NCI-H524 (cell line): ENCODE measurements around the gene TCOF1.
"Not testable (repeated sequence)": the region's sequence is repeated elsewhere in the genome, so short reads cannot be mapped to it uniquely, and the experiment has no call there.

Source experiments
- DNase-seq, 2 experiments: peaks; one replicate each; lab custom pipeline; 2025; lab: John Stamatoyannopoulos, UW

The TCOF1 gene

DNA sequence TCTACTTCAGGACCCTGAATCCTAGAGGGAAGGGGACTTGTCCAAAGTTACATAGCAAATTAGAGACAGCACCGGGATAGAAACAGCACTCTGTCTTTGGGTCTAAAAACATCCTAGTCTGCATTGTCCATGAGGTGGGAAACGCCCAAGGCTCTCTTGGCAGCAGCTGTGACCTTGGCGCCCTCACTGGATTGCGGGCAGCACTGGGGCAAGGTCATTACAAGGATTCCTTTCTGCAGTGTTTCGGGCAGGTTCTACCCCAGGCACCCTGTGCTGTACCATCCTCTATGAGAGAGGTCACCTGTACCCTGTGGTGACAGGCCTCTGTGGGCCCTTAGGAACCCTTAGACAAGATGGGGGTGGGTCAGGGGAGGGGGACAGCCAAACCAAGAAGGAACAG is 46.6 kb downstream of the TCOF1 start:
- DNase-seq = no peak

DNA sequence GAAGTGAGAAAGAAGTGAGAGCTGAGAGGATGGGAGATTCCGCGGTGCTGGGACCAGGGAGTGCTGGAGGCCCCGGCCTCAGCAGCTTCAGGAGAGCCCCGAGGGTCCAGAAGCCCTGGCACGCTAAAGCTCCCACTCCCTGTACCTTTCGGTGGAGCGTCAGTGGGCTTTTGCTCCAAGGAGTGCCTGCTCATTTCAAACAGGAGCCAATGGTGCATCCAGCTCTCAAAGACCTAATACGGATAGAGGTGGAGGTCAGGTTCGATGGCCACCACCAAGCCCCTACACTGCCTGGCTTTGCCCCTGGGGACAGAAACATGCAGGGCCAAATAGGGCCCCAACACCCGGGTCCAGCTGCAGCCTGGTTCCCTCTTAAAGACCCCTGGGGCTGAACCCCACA is 47.0 kb downstream of the TCOF1 start:
- DNase-seq = no peak

DNA sequence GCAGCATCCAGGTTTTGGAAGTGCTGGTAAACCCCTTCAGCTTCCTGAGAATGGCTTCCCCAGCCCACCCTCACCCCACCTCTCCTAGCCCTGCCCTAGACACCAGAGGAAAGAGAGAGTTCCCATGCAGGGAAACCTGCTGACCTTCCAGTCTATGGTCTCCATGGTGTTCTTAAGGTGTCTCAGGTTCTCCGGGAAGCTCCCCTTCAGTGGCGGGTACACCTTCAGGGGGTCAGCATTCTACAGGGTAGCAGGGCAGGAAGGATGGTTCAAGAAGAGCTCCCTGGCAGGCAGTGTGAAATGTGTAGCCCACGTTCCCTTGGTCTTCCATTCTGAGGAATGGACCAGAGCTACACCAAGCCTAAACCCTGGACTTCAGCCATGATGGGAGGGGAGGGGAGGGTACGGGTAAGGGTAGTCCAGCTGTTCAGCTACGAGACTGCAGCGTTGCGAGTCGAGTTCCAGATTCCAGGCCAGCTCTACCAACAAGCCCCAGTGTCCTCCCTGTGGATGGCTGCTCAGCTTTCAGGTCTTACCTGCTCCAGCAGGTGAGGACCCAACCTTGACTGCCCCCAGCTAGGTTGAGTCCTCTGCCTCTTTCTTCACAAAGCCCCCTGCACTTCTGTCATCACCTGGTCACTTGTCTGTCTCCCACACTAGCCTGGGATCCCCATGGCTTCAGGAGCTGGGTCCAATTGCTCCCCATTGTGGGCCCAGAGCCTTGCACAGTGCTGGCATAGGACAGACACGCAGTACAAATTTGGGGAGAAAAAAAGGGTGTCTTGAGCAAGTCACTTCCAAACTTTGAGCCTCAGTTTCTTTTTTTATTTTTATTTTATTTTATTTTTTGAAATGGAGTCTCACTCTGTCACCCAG is 47.7 kb downstream of the TCOF1 start:
- no peak for DNase-seq

DNA sequence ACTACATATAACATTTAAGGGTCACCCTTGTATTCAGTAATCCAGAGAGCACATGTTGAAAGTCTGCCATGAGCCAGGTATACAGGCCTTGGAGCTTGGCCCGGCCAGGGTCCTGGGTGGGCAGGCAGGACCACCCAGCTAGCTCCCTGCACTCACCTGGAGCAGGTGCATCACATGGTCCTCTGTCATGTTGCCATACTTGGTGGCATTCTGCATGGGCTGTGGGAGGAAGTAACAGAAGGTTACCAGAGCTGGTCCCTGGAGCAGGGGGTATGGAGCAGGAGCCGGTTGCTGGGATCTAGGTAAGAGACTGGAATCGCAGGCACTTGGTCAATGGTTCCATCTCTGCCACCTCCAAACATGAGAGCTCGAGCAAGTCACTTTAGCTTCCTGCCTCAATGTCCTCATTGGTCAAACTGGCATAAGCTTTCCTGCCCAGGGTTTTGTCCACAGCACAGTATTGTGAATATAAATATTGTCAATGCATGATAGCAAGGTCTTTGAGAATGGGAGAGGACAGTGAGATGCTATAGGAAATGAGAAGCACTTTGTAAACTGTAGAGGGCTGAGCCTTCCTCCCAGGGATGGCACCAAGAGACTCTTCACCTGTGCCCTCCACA is 48.7 kb downstream of the TCOF1 start:
- no peak for DNase-seq

DNA sequence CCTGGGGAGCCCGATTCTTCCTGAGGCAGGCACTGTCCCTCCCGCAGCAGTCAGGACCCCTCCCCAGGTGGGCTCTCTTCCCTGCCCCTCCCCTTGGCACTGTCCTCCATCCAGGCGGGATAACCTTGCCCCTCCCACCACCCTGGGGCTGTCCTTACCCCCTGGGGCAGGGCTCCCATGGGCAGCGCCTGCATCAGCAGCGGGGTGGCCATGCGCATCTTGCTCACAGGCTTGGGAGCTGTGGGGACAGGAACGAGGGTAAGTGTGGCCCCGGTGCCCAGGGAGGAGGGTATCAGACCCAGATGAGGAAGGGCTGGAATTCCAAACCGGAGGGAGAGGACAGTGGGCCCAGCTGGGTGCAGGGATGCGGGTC is 49.2 kb downstream of the TCOF1 start:
- no peak for DNase-seq

DNA sequence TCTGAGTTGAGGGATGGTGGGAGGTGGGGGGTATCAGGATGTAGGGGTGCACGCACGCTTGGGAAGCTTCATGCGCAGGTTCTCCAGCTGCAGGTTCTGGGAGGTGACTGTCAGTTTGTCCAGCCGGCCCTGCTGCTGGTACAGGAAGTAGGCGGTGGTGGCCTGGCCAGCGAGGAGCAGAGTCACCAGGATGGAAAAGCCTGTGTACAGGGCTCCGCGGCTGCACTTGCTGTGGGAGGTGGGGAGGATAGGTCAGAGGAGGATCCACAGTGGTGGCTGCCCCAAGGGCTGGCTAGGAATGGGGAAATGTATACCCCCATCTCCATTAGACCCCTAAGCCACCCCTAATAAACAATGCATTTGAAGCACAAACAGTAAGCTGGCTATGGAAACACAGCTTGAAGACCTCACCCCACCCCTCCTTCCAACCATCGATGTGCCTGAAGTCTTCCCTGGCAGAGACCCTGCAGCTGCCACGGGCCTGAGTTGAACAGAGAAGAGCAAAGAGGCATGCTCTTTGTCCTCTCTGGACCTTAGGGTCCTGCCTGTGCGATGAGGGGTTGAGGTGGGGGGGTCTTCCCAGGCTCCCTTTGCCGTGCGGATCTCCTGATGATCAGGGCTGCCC is 49.7 kb downstream of the TCOF1 start:
- DNase-seq = no peak

DNA sequence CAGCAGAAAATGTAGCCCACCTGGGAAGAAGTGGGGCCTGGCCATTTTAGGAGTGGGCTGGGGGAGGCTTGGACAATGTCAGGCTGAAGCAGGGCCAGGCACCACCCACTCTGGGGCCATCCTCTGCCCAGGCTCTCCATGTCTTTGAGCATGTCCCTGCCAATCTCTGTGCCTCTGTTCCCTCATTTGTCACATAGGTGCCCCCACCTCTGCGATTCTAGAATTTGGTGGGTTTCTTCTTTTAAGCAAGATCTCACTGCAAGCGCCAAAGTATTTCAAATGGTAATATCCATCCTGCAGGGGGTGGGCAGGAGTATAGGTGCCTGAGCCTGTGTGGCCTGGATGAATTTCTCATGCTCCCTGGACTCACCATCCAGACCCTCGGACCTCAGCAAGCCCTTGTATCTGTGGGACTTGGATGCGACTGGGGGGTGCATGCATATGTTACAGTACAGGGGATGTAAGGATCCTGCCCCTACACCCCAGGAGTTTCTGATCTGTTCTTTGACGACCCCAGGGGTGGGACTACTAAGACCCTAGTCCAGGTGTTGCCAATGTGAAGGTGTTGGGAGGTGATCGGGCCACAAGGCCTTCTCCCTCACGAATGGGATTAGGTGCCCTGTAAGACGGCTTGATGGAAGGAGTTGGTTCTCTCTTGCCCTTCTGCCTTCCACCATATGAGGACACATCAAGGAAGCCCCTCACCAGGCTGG is 50.9 kb downstream of the TCOF1 start:
- DNase-seq = no peak

DNA sequence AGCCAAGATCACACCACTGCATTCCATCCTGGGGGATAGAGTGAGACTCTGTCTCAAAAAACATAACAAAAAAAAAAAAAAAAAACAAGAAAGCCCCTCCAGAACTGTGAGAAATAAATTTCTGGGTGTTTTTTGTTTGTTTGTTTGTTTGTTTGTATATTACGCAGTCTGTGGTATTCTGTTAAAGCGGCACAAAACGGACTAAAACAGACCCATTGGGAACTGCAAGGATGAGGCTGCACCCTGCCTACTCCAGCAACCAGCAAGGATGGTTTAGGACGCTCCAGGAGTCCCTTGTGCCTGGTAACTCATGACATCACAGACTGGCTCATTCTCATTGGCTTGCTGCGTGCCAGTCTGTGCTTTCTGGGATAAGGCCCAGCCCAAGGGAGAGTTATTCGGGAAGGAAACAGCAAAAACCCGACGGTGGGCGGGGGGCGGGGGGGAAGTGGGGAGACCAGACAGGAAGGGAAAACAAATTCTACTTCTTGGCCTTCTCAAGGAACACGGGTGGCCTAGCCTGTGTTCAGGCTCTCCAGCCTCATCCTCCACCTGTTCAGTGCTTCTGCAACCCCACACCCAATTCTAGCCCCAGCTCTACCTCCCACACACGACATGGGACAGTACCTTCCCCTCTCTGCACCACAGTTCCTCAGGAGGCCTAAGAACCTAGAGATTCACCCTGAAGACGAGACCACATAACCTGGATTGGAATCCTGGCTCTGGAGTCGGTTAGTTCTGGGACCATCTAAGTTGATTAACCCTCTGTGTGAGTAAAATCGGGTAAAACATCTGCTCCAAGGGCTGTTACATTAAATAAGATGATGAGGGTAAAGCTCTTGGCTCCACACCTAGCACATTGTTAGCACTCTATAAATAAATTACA is 52.4 kb downstream of the TCOF1 start:
- peak; percentile 40 to 85 for DNase-seq

DNA sequence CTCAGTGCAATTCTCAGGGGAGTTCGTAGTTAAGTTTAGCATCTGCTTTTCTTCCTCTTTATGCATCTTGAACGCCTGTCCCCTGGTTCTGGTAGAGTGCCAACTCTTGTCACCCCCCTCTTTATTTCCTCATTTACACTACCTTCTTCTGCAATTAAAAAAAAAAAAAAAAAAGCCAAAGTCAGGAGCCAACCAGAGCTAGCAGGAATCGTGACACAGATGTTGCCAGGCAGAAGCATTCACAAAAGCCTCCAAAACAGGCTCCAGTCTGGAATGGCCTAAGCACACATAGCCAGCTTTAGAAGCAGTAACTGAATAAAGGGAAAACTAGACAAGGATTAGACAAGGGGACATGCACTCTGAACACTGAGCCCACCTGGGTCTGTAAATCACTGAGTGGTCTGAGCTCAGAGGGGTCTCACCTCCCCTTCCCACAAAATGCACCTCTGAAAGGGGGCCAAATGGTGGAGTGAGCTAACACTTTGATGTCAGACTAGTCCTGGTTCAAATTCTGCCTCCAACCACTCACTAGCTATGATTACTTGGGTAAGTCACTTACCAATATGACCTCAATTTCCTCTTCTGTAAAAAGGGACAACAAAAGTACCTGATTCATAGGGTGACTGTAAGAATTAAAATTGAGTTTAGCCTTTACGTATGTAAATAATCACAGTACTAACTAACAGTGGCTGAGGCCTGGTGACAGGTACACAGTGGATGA is 53.2 kb downstream of the TCOF1 start:
- DNase-seq = peak; percentile 62 to 81

DNA sequence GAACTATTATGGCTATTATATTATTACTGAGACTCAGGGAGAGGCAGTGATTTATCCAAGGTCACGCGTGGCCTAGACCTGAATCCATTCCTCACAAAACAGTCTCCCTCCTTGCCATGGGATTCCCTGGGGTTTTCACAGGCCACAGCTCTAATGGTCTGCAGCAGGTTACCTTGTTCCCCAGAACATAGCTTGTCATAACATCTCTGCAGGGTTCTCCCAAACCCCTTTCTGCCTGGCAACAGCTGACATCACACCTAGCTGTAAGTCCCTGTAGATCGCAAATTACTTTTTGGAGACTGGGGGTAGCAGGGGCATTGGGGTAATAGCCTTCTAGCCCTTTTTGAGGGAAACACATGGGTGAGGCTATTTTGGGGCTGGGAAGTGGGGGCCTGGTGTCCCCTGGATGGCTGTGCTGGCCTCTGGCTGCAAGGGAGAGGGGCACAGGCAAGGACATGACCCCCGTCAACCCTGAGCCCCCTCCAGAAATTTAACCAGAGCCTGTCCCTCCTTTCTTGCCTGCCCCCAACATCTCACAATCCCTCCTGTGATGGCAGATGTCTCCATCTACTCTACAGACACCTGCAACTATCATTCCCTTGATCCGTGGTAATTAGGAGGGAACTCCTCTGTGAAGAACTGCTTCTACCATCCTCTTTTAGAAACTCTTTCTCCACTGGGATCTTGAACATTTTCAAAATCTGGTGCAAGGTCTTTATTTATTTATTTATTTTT is 53.9 kb downstream of the TCOF1 start:
- no peak for DNase-seq

DNA sequence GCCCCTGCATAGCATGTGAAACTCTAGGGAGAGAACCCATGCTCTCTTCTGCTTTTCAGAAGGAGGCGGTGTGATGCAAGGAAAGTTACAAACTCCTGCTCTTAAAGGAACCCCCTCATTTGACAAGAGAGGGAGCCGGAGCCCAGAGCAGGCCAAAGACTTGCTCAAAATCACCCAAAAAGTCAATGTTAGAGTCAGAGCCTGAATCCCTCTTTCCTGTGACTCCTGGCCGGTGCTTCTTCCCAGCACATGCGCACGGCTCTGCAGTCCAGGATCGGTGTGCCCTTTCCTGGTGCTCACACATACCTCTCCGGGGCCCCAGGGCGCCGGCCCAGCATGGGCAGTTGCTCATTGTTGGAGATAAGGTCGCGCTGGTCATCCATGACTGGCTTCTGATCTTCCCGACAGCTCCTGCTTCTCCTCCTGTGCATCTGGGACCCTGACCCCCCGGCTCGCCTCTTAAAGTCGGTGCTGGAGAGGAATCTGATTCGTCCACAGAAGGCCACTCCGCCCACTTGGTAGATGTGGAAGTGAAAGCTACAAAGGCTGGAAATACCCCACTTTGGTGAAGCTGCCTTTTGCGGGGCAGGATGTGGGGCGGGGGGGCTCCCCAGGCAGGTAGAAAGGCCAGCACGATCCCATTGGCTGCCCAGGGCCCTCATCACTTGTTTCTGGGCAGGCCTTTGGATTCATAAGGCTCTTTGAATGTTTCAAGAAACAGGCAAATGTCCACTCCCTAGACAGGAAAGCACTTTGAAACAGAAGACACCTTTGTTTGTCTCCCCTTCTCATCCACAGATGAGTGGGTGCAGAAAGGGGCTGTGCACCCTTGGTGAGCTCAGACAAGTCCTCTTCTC is 55.0 kb downstream of the TCOF1 start, which contains the start of gene CD74:
Gene CD74 (minus strand): TSS at position 592 of the 857 bp plus-strand sequence. CDS start 161 bp downstream, at position 431.
- no peak for DNase-seq

DNA sequence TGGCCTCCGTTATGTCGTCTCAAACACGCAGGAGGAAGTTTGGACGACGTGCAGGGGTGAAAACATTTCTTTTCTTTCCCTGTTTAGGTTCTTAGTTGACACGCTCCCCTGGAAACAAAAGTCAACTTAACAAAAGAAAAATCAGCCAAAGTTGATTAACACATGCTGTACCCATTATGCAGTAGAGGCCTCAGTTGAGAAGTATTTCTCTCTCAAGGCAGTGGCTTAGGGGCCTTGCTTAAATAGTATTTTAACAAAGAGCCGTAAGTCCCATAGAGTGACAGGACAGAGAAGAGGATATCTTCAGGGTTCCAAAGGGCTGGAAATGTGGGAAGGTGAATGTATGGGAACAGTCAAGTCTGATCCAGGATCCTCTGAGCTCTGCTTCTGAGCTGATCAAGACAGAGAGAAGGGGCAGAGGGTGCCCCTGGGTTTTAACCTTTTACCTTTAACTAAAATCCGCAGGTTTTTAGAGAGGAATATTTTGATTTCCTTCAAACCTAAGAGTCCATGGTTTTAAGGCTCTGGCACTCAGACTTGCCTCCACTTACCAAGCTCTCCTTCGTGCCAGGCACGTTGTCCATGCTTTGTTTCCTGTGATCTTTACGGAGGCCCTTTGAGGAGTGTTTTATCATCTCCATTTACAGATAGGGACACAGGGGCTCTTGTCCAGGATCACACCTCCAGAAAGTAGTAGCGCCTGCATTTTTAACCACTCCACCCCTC is 55.8 kb downstream of the TCOF1 start:
- DNase-seq = no peak

DNA sequence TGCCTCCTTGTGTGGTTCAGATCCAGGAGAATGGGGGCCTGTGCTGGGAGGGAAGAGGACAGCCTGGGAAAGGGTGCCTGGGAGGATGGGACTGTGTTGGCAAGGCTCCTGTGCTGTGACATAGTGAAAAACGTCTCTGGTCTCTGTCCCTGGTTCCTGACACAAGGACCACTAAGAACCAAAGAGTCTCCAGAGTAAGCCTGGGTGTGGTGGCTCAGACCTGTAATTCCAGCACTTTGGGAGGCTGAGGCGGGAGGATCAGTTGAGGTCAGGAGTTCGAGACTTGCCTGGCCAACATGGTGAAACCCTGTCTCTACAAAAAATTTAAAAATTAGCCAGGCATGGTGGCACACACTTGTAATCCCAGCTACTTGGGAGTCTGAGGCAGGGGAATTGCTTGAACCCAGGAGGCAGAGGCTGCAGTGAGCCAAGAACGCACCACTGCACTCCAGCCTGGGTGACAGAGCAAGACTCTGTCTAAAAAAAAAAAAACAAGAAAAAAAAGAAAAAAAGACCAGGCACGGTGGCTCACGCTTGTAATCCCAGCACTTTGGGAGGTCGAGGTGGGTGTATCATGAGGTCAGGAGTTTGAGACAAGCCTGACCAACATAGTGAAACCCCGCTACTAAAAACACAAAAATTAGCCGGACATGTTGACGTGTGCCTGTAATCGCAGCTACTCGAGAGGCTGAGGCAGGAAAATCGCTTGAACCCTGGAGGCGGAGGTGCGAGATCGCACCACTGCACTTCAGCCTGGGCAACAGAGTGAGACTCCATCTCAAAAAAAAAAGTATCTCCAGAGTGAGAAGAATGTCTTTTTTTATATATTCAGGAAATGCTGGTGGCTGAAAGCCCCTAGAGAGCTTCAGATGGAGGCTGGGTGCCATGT is 56.6 kb downstream of the TCOF1 start:
- not testable (repeated sequence) for DNase-seq

DNA sequence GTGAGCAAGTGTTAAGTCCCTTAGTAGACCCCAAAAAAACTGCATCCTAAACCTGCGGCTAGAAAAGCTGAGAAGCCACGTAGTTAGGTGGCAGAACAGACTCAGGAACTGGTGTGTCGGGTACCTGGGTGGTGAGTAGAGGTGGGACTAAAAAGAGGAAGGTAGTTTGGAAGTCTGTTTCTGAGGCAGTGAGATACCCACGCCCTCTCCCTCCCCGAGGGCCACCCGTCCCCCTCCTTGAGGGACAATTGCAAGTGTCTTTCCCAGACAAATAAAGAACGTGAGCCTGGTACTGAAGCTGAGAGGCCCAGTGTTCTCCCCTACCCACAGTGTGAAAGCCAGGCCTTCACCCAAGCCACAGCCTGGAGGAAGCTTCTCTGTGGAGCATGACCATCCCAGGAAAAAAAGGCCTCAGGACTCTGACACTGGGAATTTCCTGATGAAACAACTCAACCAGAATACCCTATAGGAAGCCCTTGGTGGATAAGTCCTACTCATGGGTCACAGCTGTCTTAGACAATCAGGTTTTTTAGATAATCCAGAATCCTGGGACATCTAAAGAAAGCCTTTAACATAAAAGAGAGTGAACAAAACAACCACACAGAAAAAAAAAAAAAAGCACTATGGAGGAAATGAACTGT is 62.3 kb downstream of the TCOF1 start:
- DNase-seq = no peak

DNA sequence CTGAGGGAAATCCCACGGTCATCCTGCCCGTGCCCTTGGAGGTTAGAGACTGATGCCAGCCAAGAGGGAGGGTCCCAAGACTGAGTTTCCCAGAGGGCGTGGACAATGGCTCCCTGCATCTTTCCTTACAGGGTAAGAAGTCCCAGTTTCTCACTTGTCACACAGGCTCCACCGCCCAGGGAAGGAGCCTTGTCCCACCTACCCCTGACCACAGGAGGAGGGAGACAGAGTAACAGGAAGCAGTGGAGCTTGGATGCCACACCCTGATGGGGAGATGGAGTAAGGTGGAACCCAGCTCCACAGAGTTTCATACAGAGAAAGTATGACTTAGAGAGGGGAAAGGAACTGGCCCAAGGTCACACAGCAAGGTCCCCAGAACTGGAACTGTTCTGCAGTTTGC is 64.6 kb downstream of the TCOF1 start:
- no peak for DNase-seq

DNA sequence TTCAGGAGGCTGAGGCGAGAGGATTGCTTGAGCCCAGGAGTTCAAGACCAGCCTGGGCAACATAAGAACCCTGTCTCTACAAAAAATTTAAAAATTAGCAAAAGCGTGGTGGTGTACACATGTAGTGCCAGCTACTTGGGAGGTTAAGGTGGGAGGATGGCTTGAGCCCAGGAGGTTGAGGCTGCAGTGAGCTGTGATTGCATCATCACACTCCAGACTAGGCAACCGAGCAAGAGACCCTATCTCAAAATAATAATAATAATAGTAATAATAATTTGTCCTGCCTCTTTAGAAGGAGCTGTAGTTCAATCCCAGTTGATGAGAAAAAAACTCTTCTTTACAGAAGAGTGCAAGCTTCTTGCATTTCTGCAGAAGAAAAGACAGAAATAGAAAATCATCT is 65.3 kb downstream of the TCOF1 start:
- no peak for DNase-seq

DNA sequence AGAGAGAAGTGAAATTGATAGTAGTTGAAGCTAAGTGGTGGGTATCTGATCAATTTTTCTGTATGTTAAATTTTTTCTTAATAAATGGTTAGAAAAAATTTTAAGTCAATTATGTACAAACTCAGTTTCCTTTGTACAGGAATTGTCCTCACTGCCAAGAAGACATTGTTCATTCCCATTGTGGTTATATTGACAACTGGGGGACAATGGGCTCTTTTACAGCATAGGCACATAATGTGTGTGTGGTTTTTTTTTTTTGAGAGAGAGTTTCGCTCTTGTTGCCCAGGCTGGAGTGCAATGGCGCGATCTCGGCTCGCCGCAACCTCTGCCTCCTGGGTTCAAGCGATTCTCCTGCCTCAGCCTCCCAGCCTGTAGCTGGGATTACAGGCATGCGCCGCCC is 68.7 kb downstream of the TCOF1 start:
- DNase-seq = not testable (repeated sequence)
